KOPT-K1 (cell line): ENCODE results near the gene SFXN1.

Experiments
- H3K27ac ChIP-seq: fragments of 200-600 bp; sonication (generic); 2 replicates; pipeline ENCODE4 v1.5.1; 2016; ENCODE audit warnings: antibody characterized with exemption, mild to moderate bottlenecking, low read depth, low read length; ENCODE audit not compliant: poor library complexity, severe bottlenecking
- H3K36me3 ChIP-seq: fragments of 200-600 bp; sonication (generic); 2 replicates; pipeline ENCODE4 v1.5.1; 2017; ENCODE audit warnings: antibody characterized with exemption, mild to moderate bottlenecking, low read length, moderate library complexity; ENCODE audit not compliant: insufficient read depth
- H3K9me3 ChIP-seq: fragments of 200-600 bp; sonication (generic); 2 replicates; pipeline ENCODE4 v1.5.1; 2017; ENCODE audit warnings: antibody characterized with exemption, low read length, mild to moderate bottlenecking; ENCODE audit not compliant: insufficient read depth, poor library complexity, severe bottlenecking

The SFXN1 gene

GRCh38 chr5:175460126-175460525 is 18.2 kb upstream of the SFXN1 start:
- no peaks in the 10 kb centered on the region for H3K36me3 ChIP-seq
- H3K27ac ChIP-seq = no peak overlapping the region

GRCh38 chr5:175460552-175460951 is 17.8 kb upstream of the SFXN1 start:
- Histone ChIP-seq H3K36me3 (no peaks in the 10 kb centered on the region), H3K27ac (no peak overlapping the region), H3K9me3 (no peaks in the 10 kb centered on the region)

More at GRCh38 chr5:175460126-175460525, 18.2 kb upstream of the SFXN1 start:
- no peaks in the 10 kb centered on the region for H3K9me3 ChIP-seq

- Histone ChIP-seq H3K9me3 (no peaks in the 10 kb centered on the region), H3K36me3 (no peaks in the 10 kb centered on the region), H3K27ac (no peak overlapping the region)
Measured at GRCh38 chr5:175461370-175461769, 17.0 kb upstream of the SFXN1 start.

GRCh38 chr5:175463641-175464040 is 14.7 kb upstream of the SFXN1 start:
- H3K36me3 ChIP-seq = no peaks in the 10 kb centered on the region
- no peak overlapping the region for H3K27ac ChIP-seq
- H3K9me3 ChIP-seq = no peaks in the 10 kb centered on the region

- no peaks in the 10 kb centered on the region for H3K9me3 ChIP-seq
- no peaks in the 10 kb centered on the region for H3K36me3 ChIP-seq
- H3K27ac ChIP-seq = no peak overlapping the region
Measured at GRCh38 chr5:175464074-175464941, 14.1 kb upstream of the SFXN1 start.

GRCh38 chr5:175464942-175465233 is 13.5 kb upstream of the SFXN1 start:
- Histone ChIP-seq H3K36me3 (no peaks in the 10 kb centered on the region), H3K27ac (no peak overlapping the region), H3K9me3 (no peaks in the 10 kb centered on the region)

GRCh38 chr5:175465282-175465681 is 13.1 kb upstream of the SFXN1 start:
- H3K9me3 ChIP-seq = no peaks in the 10 kb centered on the region
- no peak overlapping the region for H3K27ac ChIP-seq
- H3K36me3 ChIP-seq = no peaks in the 10 kb centered on the region

GRCh38 chr5:175466700-175467318 is 11.6 kb upstream of the SFXN1 start:
- no peaks in the 10 kb centered on the region for H3K9me3 ChIP-seq
- no peaks in the 10 kb centered on the region for H3K36me3 ChIP-seq
- no peak overlapping the region for H3K27ac ChIP-seq

GRCh38 chr5:175467983-175468690 is 10.2 kb upstream of the SFXN1 start:
- Histone ChIP-seq H3K27ac (no peak overlapping the region), H3K36me3 (no peaks in the 10 kb centered on the region)

GRCh38 chr5:175468892-175469291 is 9.5 kb upstream of the SFXN1 start:
- Histone ChIP-seq H3K9me3 (no peaks in the 10 kb centered on the region), H3K36me3 (no peaks in the 10 kb centered on the region), H3K27ac (no peak overlapping the region)

More at GRCh38 chr5:175467983-175468690, 10.2 kb upstream of the SFXN1 start:
- H3K9me3 ChIP-seq = no peaks in the 10 kb centered on the region

- Histone ChIP-seq H3K27ac (no peak overlapping the region), H3K36me3 (no peaks in the 10 kb centered on the region), H3K9me3 (no peaks in the 10 kb centered on the region)
Measured at GRCh38 chr5:175469916-175470315, 8.4 kb upstream of the SFXN1 start.

GRCh38 chr5:175470781-175471180 is 7.6 kb upstream of the SFXN1 start:
- no peaks in the 10 kb centered on the region for H3K36me3 ChIP-seq
- H3K9me3 ChIP-seq = no peaks in the 10 kb centered on the region
- H3K27ac ChIP-seq = no peak overlapping the region

- no peak overlapping the region for H3K27ac ChIP-seq
- H3K9me3 ChIP-seq = no peaks in the 10 kb centered on the region
- H3K36me3 ChIP-seq = no peaks in the 10 kb centered on the region
Measured at GRCh38 chr5:175471196-175471595, 7.2 kb upstream of the SFXN1 start.

- Histone ChIP-seq H3K27ac (no peak overlapping the region), H3K36me3 (no peaks in the 10 kb centered on the region), H3K9me3 (no peaks in the 10 kb centered on the region)
Measured at GRCh38 chr5:175471628-175472027, 6.7 kb upstream of the SFXN1 start.

GRCh38 chr5:175472378-175472777 is 6.0 kb upstream of the SFXN1 start:
- Histone ChIP-seq H3K9me3 (no peaks in the 10 kb centered on the region), H3K27ac (no peak overlapping the region), H3K36me3 (no peaks in the 10 kb centered on the region)
